SK-N-SH (cell line): ENCODE data around the gene KRTAP4-9. TPM values are rescaled to one million over a fixed set of nuclear protein-coding genes. Genes with fewer than 3 reads are reported as not detected.
A peak's percentile ranks its signal among the peaks of the same experiment; 100 is the strongest.
"Not testable (repeated sequence)": the region's sequence is repeated elsewhere in the genome, so short reads cannot be mapped to it uniquely, and the experiment has no call there.

ENCODE experiments used
- CTCF ChIA-PET: fragments of 300-600, 350-600 bp; formaldehyde crosslinking; extraction: SDS; loops from one replicate; lab custom pipeline; 2021; lab: Yijun Ruan, JAX
- POLR2A ChIA-PET: fragments of 350-600 bp; sonication (Branson Sonifier 250); formaldehyde crosslinking; extraction: SDS; loops from one replicate; lab custom pipeline; 2020; ENCODE audit warnings: antibody characterized with exemption, inconsistent platforms; lab: Yijun Ruan, JAX
- DNase-seq: peaks from one replicate; pipeline ENCODE4 v3.0.0; 2012
- H2AFZ ChIP-seq: fragments of 200-600 bp; sonication (generic); 2 replicates; pipeline ENCODE4 v1.8.1; 2016; ENCODE audit warnings: antibody characterized with exemption, mild to moderate bottlenecking, low read depth
- H3F3A ChIP-seq: fragments of 200-600 bp; sonication (generic); replicated peaks from 2 replicates; pipeline ENCODE3; 2016; ENCODE audit warnings: antibody characterized with exemption, mild to moderate bottlenecking; ENCODE audit not compliant: insufficient read depth
- H3K27ac ChIP-seq, 2 experiments: fragments of 200-500 bp in 1 of 2; fragments of 200-600 bp in 1 of 2; sonication (Bioruptor generic) in 1 of 2; sonication (generic), shearing (Covaris generic) in 1 of 2; 2 replicates each; pipeline versions ENCODE4 v1.5.1 to v1.6.1; 2014 to 2016; ENCODE audit warnings: low read depth in 2 of 2, inconsistent platforms in 1 of 2, low read length in 1 of 2, mild to moderate bottlenecking in 1 of 2, mixed read lengths in 1 of 2
- H3K27me3 ChIP-seq: fragments of 200-600 bp; sonication (generic), shearing (Covaris generic); 2 replicates; pipeline ENCODE4 v1.6.1; 2016; ENCODE audit warnings: mixed run types; ENCODE audit not compliant: insufficient read depth
- H3K36me3 ChIP-seq, 2 experiments: fragments of 200-500 bp in 1 of 2; fragments of 200-600 bp in 1 of 2; sonication (Bioruptor generic) in 1 of 2; sonication (generic) in 1 of 2; replicated peaks in 1 of 2; 2 replicates each; pipeline versions ENCODE3 to v1.5.1; 2014 to 2016; ENCODE audit warnings: low read length in 1 of 2, mild to moderate bottlenecking in 1 of 2; ENCODE audit not compliant: insufficient read depth in 2 of 2, control insufficient read depth in 1 of 2
- H3K4me1 ChIP-seq, 2 experiments: fragments of 200-500 bp in 1 of 2; fragments of 200-600 bp in 1 of 2; sonication (Bioruptor generic) in 1 of 2; sonication (generic), shearing (Covaris generic) in 1 of 2; 2 replicates each; pipeline versions ENCODE4 v1.5.1 to v1.6.1; 2014 to 2016; ENCODE audit warnings: low read depth in 1 of 2, low read length in 1 of 2, mixed run types in 1 of 2; ENCODE audit not compliant: insufficient read depth in 2 of 2, control insufficient read depth in 1 of 2
- H3K4me2 ChIP-seq: fragments of 200-600 bp; sonication (generic), shearing (Covaris generic); 2 replicates; pipeline ENCODE4 v1.6.1; 2017; ENCODE audit warnings: mixed run types
- H3K4me3 ChIP-seq, 2 experiments: fragments of 200-500 bp in 1 of 2; fragments of 200-600 bp in 1 of 2; sonication (Bioruptor generic) in 1 of 2; sonication (generic), shearing (Covaris generic) in 1 of 2; 2 replicates each; pipeline versions ENCODE4 v1.5.1 to v1.8.1; 2014 to 2016; ENCODE audit warnings: low read depth in 2 of 2, inconsistent platforms in 1 of 2, low read length in 1 of 2, mild to moderate bottlenecking in 1 of 2, mixed read lengths in 1 of 2, moderate library complexity in 1 of 2
- H3K79me2 ChIP-seq: fragments of 200-600 bp; sonication (generic); 2 replicates; pipeline ENCODE4 v1.8.1; 2017; ENCODE audit warnings: mild to moderate bottlenecking; ENCODE audit not compliant: insufficient read depth
- H3K9ac ChIP-seq: fragments of 200-600 bp; sonication (generic); 2 replicates; pipeline ENCODE4 v1.6.1; 2017; ENCODE audit warnings: mixed run types
- H3K9me2 ChIP-seq: fragments of 200-600 bp; sonication (generic); 2 replicates; pipeline ENCODE4 v1.6.1; 2017; ENCODE audit warnings: mixed run types
- H3K9me3 ChIP-seq: fragments of 200-600 bp; sonication (generic); 2 replicates; pipeline ENCODE4 v1.6.1; 2017; ENCODE audit warnings: mixed run types, mild to moderate bottlenecking, moderate library complexity
- H4K20me1 ChIP-seq: fragments of 200-600 bp; sonication (generic); 2 replicates; pipeline ENCODE4 v1.6.1; 2017; ENCODE audit warnings: mild to moderate bottlenecking, mixed run types; ENCODE audit not compliant: insufficient read depth
- ELF1 ChIP-seq: IDR thresholded peaks from 2 replicates; pipeline ENCODE4 v1.4.0; 2012
- EZH2phosphoT487 ChIP-seq: fragments of 200-600 bp; sonication (generic); IDR thresholded peaks from 2 replicates; pipeline ENCODE4 v1.6.1; 2017; ENCODE audit warnings: low read depth, mixed run types, mild to moderate bottlenecking, antibody characterized with exemption, moderate library complexity, borderline replicate concordance
- FOSL2 ChIP-seq: IDR thresholded peaks from 2 replicates; pipeline ENCODE4 v1.4.0; 2012; ENCODE audit warnings: low read depth, mild to moderate bottlenecking, moderate library complexity, borderline replicate concordance
- GATA2 ChIP-seq: sonication (generic); formaldehyde crosslinking; IDR thresholded peaks from 2 replicates; pipeline ENCODE4 v1.5.0; 2020; ENCODE audit warnings: mild to moderate bottlenecking, missing genetic modification reagents
- JUND ChIP-seq: IDR thresholded peaks from 2 replicates; pipeline ENCODE4 v1.4.0; 2012
- MEF2A ChIP-seq: IDR thresholded peaks from 2 replicates; pipeline ENCODE4 v1.4.0; 2012; ENCODE audit warnings: low read depth, borderline replicate concordance
- NFIC ChIP-seq: IDR thresholded peaks from 2 replicates; pipeline ENCODE4 v1.4.0; 2012; ENCODE audit warnings: borderline replicate concordance
- NRF1 ChIP-seq: IDR thresholded peaks from 2 replicates; pipeline ENCODE4 v1.6.1; 2012; ENCODE audit warnings: low read depth, mild to moderate bottlenecking, low read length
- POLR2AphosphoS5 ChIP-seq: IDR thresholded peaks from 2 replicates; pipeline ENCODE4 v1.6.1; 2012; ENCODE audit warnings: low read depth, low read length
- RAD21 ChIP-seq: IDR thresholded peaks from 2 replicates; pipeline ENCODE4 v1.6.1; 2012; ENCODE audit warnings: mild to moderate bottlenecking, low read length
- RCOR1 ChIP-seq: fragments of 150-350 bp; IDR thresholded peaks from 2 replicates; pipeline ENCODE4 v1.6.1; 2017; ENCODE audit warnings: antibody characterized with exemption, low read length
- SIN3A ChIP-seq: IDR thresholded peaks from 2 replicates; pipeline ENCODE4 v1.6.1; 2012; ENCODE audit warnings: low read depth, mild to moderate bottlenecking, low read length, moderate library complexity, borderline replicate concordance
- TAF1 ChIP-seq: IDR thresholded peaks from 2 replicates; pipeline ENCODE4 v1.6.1; 2012; ENCODE audit warnings: low read depth, mild to moderate bottlenecking, low read length, moderate library complexity, borderline replicate concordance
- WGBS: methylation state at CpG from one replicate; pipeline ENCODE4 v1.1.6; 2017; ENCODE audit warnings: low lambda C conversion rate; 5-methylcytosine and 5-hydroxymethylcytosine counted together
- polyA plus RNA-seq, 3 experiments: library from polyadenylated mRNA; depleted of rRNA; stranded (reverse); fragments of >200 nt; gene quantifications; 2 replicates each; pipeline ENCODE4 v1.2.3, GENCODE V29; 2012
- TF ChIP-seq, protein P1 (sequence below): IDR thresholded peaks from 2 replicates; pipeline ENCODE4; 2012
- TF ChIP-seq, protein P2 (sequence below): IDR thresholded peaks from 2 replicates; pipeline ENCODE4 v1.4.0; 2012; ENCODE audit warnings: low read depth, borderline replicate concordance
- TF ChIP-seq, protein P3 (sequence below): fragments of 200-600 bp; sonication (generic); IDR thresholded peaks from 2 replicates; pipeline ENCODE4 v1.6.1; 2017; ENCODE audit warnings: antibody characterized with exemption, mild to moderate bottlenecking, moderate library complexity
- TF ChIP-seq, protein P4 (sequence below): IDR thresholded peaks from 2 replicates; pipeline ENCODE4 v1.4.0; 2012; ENCODE audit warnings: low read depth
- TF ChIP-seq, protein P5 (sequence below): fragments of 150-350 bp; IDR thresholded peaks from 2 replicates; pipeline ENCODE4 v1.6.1; 2016; ENCODE audit warnings: mild to moderate bottlenecking, low read depth, low read length
- TF ChIP-seq, protein P6 (sequence below): IDR thresholded peaks from 2 replicates; pipeline ENCODE4 v1.4.0; 2012; ENCODE audit warnings: low read depth, borderline replicate concordance

KRTAP4-9 gene
- polyA plus RNA-seq, 1 of the 3 experiments (the other 2 are of a cell fraction): not detected

DNA sequence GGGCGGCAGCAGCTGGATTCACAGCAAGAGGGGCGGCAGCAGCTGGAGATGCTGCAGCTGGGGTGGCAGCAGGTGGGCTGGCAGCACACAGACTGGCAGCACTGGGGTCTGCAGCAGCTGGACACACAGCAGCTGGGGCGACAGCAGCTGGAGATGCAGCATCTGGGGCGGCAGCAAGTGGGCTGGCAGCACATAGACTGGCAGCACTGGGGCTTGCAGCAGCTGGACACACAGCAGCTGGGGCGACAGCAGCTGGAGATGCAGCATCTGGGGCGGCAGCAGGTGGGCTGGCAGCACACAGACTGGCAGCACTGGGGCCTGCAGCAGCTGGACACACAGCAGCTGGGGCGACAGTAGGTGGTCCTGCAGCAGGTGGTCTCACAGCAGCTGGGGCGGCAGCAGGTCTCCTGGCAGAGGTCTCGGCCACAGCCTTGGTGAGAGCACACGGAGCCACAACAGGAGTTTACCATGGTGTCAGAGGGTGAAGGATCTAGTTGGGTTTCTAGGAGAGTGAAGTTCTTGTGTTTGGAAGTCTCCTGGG lies 12.7 kb downstream of the KRTAP4-9 start, which contains the start of gene KRTAP4-11:
KRTAP4-11 (minus strand) TSS at position 528 of the 541 bp plus-strand sequence; CDS start at position 470, 58 bp downstream.
- H3K27ac ChIP-seq, H3K36me3 ChIP-seq, H3K9ac ChIP-seq, H3K27me3 ChIP-seq, H3K9me2 ChIP-seq, H3K4me1 ChIP-seq, DNase-seq, H3K4me3 ChIP-seq, H3K9me3 ChIP-seq, CTCF ChIA-PET, H3F3A ChIP-seq, H3K79me2 ChIP-seq, H4K20me1 ChIP-seq, POLR2A ChIA-PET: not testable (repeated sequence)
- WGBS: 27% methylated on average over 7 of the region's 10 CpGs
- H3K4me2 ChIP-seq: peak within 1 kb of the TSS; percentile 27
- H2AFZ ChIP-seq: peak within 1 kb of the TSS; percentile 59; the same call in 1 of the 2 replicates

DNA sequence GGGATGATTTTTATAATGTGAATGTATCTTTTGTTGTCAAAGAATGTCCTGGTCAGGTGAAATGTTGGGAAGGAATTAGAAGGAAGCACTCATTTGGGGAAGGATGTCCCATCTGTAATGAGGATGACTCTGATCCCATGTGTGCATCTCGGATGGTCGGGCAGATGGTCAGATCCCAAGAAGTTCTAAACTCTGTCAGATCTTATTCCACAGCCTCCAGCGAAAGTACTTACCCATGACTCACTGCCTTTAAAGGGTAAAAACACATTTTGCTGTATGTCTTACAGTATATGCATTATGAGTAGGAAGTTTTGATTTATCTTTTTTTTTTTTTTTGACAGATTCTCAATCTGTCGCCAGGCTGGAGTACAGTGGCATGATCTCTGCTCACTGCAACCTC lies 13.5 kb downstream of the KRTAP4-9 start:
- Histone ChIP-seq H3K4me3 (no peak overlapping the region), H3F3A (no peaks in the 10 kb centered on the region), H3K36me3 (no peaks in the 10 kb centered on the region), H3K9me3 (no peaks in the 10 kb centered on the region), H3K4me1 (peaks cover 0 to 9% of the 10 kb centered on the region in 2 experiments; a peak in 1 of 4 replicates), H3K9me2 (no peaks in the 10 kb centered on the region), H4K20me1 (no peaks in the 10 kb centered on the region), H3K79me2 (no peaks in the 10 kb centered on the region), H3K27me3 (no peaks in the 10 kb centered on the region; the same call in 1 of the 2 replicates), H3K9ac (no peak overlapping the region), H3K4me2 (peak overlapping the region; percentile 27), H3K27ac (no peak overlapping the region), H2AFZ (peak overlapping the region; percentile 59; the same call in 1 of the 2 replicates)
- TF ChIP-seq, protein P1, sequence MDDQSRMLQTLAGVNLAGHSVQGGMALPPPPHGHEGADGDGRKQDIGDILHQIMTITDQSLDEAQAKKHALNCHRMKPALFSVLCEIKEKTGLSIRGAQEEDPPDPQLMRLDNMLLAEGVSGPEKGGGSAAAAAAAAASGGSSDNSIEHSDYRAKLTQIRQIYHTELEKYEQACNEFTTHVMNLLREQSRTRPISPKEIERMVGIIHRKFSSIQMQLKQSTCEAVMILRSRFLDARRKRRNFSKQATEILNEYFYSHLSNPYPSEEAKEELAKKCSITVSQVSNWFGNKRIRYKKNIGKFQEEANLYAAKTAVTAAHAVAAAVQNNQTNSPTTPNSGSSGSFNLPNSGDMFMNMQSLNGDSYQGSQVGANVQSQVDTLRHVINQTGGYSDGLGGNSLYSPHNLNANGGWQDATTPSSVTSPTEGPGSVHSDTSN: no peak
- TF ChIP-seq NRF1 (no peak), FOSL2 (no peak), NFIC (no peak), GATA2 (CRISPR knock-in tag) (no peak), TAF1 (no peak), POLR2AphosphoS5 (no peak), SIN3A (no peak), RCOR1 (no peak), EZH2phosphoT487 (no peak), RAD21 (no peak), JUND (no peak), MEF2A (no peak), ELF1 (no peak)
- TF ChIP-seq, protein P2, sequence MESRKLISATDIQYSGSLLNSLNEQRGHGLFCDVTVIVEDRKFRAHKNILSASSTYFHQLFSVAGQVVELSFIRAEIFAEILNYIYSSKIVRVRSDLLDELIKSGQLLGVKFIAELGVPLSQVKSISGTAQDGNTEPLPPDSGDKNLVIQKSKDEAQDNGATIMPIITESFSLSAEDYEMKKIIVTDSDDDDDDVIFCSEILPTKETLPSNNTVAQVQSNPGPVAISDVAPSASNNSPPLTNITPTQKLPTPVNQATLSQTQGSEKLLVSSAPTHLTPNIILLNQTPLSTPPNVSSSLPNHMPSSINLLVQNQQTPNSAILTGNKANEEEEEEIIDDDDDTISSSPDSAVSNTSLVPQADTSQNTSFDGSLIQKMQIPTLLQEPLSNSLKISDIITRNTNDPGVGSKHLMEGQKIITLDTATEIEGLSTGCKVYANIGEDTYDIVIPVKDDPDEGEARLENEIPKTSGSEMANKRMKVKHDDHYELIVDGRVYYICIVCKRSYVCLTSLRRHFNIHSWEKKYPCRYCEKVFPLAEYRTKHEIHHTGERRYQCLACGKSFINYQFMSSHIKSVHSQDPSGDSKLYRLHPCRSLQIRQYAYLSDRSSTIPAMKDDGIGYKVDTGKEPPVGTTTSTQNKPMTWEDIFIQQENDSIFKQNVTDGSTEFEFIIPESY: no peak
- TF ChIP-seq, protein P3, sequence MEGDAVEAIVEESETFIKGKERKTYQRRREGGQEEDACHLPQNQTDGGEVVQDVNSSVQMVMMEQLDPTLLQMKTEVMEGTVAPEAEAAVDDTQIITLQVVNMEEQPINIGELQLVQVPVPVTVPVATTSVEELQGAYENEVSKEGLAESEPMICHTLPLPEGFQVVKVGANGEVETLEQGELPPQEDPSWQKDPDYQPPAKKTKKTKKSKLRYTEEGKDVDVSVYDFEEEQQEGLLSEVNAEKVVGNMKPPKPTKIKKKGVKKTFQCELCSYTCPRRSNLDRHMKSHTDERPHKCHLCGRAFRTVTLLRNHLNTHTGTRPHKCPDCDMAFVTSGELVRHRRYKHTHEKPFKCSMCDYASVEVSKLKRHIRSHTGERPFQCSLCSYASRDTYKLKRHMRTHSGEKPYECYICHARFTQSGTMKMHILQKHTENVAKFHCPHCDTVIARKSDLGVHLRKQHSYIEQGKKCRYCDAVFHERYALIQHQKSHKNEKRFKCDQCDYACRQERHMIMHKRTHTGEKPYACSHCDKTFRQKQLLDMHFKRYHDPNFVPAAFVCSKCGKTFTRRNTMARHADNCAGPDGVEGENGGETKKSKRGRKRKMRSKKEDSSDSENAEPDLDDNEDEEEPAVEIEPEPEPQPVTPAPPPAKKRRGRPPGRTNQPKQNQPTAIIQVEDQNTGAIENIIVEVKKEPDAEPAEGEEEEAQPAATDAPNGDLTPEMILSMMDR: no peak
- TF ChIP-seq, protein P4, sequence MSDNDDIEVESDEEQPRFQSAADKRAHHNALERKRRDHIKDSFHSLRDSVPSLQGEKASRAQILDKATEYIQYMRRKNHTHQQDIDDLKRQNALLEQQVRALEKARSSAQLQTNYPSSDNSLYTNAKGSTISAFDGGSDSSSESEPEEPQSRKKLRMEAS: no peak
- TF ChIP-seq, protein P5, sequence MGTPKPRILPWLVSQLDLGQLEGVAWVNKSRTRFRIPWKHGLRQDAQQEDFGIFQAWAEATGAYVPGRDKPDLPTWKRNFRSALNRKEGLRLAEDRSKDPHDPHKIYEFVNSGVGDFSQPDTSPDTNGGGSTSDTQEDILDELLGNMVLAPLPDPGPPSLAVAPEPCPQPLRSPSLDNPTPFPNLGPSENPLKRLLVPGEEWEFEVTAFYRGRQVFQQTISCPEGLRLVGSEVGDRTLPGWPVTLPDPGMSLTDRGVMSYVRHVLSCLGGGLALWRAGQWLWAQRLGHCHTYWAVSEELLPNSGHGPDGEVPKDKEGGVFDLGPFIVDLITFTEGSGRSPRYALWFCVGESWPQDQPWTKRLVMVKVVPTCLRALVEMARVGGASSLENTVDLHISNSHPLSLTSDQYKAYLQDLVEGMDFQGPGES: no peak
- TF ChIP-seq, protein P6, sequence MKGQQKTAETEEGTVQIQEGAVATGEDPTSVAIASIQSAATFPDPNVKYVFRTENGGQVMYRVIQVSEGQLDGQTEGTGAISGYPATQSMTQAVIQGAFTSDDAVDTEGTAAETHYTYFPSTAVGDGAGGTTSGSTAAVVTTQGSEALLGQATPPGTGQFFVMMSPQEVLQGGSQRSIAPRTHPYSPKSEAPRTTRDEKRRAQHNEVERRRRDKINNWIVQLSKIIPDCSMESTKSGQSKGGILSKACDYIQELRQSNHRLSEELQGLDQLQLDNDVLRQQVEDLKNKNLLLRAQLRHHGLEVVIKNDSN: no peak
- ChIA-PET POLR2A (no interaction called here), CTCF (no interaction called here)
- no peak for DNase-seq
- WGBS: 14% methylated on average over 4 of the region's 4 CpGs
